ENCODE measurements around the gene DCST1.

The DCST1 gene

GRCh38 chr1:155077346-155077745 is 43.7 kb downstream of the DCST1 start:
- DNase-seq = no peak

DNA sequence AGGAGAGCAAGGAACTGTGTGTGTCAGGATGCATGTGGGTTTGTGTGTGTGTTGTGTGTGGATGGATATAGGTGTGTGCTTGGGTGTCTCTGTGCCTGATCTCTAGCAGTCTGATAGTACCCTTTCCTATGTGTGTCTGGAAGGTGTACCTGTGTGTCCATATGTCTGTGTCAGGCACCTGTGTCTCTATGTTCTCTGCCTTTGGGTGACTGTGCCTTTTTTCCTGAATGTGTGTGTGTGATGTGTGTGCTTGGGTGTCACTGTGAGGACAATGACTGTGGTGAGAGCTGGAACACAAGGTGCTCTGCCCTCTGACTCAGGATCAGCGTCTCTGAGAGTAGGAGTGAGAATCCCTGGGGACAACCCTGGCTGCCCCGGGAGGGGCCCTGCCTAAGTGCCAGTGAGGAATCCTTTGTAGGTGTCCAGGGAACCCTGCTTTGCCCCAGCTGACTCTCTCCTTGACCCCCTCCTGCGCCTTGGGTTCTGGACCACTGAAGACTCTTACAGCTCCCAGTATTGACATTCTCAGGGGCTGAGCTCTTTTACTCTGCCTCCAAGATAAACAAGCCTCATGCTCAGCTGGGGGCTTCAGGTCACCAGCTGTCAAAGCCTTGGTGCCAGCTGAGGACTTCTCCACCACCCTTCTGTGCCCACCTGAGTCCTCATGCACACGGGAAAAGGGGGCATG is 44.3 kb downstream of the DCST1 start:
- DNase-seq = no peak

DNA sequence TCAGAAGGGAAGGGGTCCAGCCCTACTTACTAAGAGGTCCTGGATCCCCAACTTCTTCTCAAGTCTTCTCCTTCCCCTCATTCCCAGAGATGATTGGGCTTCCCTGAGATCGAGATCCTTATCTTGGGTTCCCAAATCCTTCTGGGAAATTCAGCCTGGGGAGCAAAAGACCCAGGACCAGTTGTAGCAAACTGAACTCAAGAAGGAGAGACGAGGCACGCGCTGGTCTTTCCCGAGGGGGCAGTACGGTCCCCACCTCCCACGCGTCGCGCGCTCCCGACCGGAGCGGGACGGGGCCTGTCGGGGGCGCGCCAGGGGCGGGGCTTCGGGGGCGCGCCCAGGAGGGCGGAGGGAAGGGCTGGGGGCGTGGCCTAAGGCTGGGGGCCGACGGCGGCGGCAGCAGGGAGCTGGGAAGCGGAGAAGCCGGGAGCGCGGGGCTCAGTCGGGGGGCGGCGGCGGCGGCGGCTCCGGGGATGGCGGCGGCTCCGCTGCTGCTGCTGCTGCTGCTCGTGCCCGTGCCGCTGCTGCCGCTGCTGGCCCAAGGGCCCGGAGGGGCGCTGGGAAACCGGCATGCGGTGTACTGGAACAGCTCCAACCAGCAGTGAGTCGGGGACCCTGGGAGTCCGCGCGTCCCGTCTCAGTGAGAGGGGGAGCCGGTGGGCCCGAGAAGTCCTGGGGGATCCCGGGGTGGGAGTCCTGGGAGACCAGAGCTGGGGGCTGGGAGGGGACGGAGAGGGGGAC is 45.0 kb downstream of the DCST1 start, which contains the start of gene EFNA3:
Gene EFNA3, plus strand, starts transcription at position 369 of the 741 bp plus-strand sequence. Its CDS starts 105 bp downstream, at position 474.
- DNase-seq = peak; percentile 39

DNA sequence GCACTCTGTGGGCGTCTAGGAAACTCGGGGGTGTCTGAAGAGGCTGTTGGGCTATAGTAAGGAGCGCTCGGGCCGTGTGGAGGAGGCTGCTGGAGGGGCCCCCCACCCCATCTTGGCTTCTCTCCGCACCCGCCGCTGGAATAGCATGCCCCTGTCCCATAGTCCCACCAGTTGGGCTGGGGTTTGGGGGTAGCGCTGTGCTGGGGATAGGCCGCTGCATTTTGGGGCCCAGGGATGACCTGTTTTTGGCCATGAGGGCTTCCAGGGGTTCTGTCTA is 45.5 kb downstream of the DCST1 start:
- DNase-seq = no peak

- no peak for DNase-seq
These were observed 46.1 kb downstream of the DCST1 start for GRCh38 chr1:155079487-155080311.

GRCh38 chr1:155080312-155081228 is 46.9 kb downstream of the DCST1 start:
- DNase-seq = no peak

DNA sequence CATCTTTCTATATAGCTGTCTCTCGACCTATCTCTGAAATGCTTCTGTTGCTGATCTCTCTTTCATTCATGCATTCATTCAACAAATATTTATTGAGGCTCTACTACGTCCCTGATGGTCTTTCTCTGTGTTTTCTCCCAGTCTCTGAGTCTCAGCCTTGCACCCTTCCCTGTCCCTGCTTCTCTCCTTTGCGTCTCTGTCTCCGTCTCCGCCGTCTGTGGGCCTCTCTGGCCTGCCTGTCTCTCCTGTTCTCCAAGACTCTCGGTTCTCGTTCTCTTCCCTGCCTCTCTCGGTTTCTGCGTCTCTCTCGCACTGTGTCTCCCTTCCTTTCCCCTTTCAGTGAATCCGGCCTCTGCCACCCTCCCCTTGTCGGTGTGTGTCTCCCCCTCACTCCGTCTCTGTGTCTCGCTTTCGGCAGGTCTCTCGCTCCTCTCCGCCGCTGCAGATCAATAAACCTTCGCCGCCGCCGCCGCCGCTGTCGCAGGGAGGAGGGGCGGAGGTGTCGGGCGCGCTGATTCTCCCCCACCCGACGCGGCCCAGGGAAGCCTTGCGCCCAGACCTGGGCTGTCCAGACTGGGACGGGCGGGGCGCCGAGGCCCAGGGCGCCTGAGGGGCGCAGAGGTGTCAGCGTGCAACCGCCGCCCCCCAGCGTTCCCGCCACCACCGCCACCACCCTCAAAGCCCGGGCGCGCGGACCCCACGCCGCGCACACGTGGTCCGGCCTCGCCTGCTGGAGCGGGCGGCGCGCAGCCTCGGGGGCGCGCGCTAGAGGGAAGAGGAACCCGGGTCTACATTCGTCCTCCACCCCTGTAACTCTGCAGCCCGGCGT is 48.1 kb downstream of the DCST1 start:
- no peak for DNase-seq

GRCh38 chr1:155082301-155083051 is 48.9 kb downstream of the DCST1 start:
- DNase-seq = no peak

DNA sequence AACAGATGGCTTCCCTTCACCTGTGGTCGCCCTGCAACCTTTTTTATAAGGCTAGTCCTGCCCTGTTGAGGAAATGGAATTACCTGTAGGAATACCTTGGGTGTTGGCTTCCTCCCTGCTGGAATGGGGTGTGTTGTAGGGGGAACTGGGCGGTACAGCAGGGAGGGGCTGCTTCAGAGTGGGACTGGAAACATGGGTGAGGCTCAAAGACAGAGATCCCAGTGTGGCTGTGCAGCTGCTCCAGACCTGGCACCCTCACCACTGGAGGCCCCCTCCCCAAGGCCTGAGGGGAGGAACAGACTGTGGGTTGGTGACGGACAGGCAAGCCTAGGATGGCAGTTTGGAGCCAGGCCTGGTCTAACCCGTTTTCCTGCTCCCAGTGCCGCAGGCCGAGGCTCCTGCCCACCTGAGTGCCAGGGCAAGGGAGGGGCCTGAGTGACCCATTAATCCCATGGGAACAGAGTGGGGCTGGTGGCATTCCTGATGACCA is 49.5 kb downstream of the DCST1 start:
- DNase-seq = no peak

DNA sequence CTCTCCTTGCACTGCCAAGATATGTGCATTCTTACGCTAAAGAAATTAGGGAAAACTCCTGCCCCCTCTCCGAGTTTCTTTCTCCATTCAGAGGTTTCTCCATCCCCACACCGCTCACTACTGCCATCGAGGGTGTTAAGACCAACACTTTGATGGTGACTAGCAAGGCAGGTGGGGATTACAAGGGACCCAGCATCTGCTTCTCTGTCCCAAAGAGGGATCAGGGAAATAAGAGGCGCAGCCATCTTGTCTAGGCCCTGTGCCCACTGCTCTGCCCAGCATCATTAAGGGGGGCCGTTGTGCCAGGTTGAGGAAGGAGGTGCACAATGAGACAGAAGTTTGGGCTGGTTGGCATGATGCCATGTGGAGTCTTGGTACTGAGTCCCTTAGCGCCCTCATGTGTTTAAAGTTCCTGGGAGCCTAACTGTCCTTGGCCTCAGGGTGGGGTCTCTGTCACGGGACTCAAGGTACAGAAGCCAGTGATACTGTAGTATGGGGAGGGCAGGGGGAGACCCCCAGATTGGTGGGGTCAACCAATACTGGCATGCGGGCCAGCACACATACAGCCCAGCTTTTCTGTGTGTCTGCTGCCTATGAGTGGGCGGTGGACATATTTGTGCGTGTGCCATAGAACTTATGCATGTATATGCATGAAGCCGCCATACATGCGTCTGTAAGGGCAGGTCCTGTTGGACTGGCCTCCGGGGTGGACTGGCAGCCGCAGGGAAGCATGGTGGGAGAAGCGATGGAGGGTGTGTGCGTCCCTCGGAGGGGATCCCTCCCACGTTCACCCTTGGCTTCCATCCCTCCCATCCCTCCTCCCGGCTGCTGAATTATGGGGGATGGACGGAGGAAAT is 50.5 kb downstream of the DCST1 start:
- DNase-seq = no peak

GRCh38 chr1:155084722-155085503 is 51.3 kb downstream of the DCST1 start:
- peak; percentile 93 for DNase-seq

DNA sequence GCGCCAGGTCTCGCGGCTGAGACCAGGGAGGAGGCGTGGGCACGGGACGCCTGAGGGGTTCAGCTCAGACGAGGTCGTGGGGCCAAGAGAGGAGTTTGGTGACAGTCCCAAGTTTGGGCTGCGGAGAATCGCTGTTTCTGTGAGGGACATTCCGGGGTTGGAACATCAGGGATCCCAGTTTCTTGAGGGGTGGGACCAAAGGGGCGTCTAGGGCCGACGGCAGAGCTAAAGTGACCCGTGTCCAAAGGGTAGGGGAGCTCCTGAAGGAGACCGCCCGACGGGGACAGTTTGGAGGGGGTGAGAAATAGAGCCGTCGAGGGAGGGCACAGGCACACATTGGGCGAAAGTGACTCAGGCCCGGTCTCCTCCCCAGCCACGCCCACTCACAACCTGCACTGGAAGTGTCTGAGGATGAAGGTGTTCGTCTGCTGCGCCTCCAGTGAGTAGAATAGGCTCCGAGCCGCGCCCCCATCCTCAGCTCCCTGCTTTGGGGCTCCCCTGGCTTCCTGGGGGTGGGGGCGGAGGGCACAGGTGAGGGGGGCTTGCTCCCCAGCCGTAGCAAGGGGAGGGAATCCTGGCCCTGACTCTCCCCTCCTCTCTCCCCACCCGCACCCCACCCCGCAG is 52.0 kb downstream of the DCST1 start:
- DNase-seq = no peak

DNA sequence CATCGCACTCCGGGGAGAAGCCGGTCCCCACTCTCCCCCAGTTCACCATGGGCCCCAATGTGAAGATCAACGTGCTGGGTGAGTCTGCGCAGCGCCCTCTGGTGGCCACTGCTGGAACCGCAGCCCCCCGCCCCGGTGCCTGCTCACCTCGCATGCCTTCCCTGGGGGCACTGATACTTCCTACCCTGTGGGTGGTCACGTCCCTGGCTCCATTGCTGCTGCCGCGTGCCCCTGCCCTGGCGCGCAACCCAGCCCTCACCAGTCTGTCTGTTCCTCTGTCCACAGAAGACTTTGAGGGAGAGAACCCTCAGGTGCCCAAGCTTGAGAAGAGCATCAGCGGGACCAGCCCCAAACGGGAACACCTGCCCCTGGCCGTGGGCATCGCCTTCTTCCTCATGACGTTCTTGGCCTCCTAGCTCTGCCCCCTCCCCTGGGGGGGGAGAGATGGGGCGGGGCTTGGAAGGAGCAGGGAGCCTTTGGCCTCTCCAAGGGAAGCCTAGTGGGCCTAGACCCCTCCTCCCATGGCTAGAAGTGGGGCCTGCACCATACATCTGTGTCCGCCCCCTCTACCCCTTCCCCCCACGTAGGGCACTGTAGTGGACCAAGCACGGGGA is 52.6 kb downstream of the DCST1 start:
- peak; percentile 41 for DNase-seq

GRCh38 chr1:155086856-155087535 is 53.4 kb downstream of the DCST1 start:
- DNase-seq = no peak

GRCh38 chr1:155091071-155092051 is 57.7 kb downstream of the DCST1 start:
- DNase-seq = peak; percentile 68

DNA sequence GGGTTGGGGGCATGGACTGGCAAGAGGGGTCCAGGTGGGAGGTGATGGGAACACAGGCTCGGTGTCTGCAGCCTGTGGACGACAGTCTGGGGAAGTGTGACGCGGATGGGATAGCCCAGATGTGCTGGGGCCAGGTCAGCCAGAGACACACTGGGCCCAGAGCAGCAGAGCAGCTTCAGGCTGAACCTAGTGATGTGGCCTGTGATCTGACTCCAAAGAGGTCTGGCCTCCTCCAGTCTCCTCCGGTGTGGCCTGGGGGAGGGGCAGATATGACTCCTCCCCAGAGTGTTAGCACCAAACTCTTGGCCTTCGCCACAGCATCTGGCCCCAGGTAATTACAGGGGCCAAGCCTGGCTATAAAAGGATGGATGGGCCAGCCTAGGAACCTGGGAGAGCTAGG is 58.5 kb downstream of the DCST1 start:
- no peak for DNase-seq

Measured in fibroblast of upper back skin (primary cell).